ENCODE results near the gene PTPA. TPM values are rescaled to one million over a fixed set of nuclear protein-coding genes. Genes with fewer than 3 reads are reported as not detected.
A peak's percentile ranks its signal among the peaks of the same experiment; 100 is the strongest.

The PTPA gene
- total and polyA plus RNA-seq, 8 donors: 32.7 to 71.4 (median 43.3) TPM

DNA sequence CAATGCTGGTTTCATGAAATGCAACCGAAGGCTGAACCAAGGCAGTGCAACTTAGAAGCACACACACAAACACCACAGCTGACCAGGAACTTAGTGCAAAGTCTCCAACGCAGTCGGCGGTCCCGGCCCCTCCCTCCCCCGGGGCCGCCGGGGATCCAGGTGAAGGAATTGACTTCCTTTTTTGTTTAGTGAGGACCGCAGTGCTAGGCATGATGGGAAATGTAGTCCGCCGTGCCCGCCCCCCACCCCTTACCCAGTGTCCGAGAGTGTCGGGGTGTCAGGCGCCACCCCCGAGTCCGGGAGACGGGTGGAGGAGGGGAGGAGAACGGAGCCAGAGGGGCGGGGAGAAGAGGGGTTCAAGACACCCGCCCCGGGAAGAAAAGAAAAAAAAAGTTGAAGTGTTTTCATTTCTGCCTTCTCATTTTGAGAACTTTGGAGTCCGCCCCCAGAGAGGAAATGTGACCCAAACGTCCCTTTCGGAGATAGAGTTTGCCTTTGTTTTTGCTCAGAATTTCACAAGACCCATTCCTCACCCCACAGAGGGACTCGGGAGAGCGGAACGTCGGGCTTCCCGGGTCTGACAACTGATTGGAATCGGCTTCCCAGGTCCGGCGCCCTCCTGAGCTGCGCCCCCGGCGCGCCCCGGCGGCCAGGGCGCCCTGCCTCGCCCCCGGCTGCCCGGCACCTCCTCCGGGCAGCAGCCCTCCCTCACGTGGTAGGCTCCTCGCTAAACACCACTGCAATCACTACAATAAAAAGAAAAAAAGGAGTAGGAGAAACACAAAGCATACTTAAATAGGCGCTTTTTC, 64.8 kb downstream of the PTPA start:
- intact Hi-C loops (cut with DNase I): loop anchor here in 2 of 3 donors (10.0 kb wide), 4 partner anchors 149 to 439 kb away; no protein-coding TSS in a partner anchor
- DNase-seq (peak in 5 of 6 donors; percentile 85 to 87 (median 86)), FAIRE-seq (no peak), ATAC-seq (peak; percentile 44 to 57 (median 56))
- no peaks in the 10 kb centered on the region for H3K27me3 ChIP-seq
- 0% methylated on average over 47 of the region's 47 CpGs for WGBS, 2 donors
- peaks cover 0 to 11% (median 7%) of the 10 kb centered on the region in 3 donors for H3K4me1 ChIP-seq
- TF ChIP-seq CTCF (IDR thresholded peaks at IDR 0.05): no peak
- no peaks in the 10 kb centered on the region for H3K9me3 ChIP-seq
- peak overlapping the region; percentile 91 to 99 (median 94) for H3K27ac ChIP-seq
- H3K36me3 ChIP-seq: no peaks in the 10 kb centered on the region
- H3K4me3 ChIP-seq: peak overlapping the region; percentile 59 to 83 (median 63)

- WGBS, 2 donors: 0 to 1% methylated on average over 61 to 80 of the region's 80 CpGs
- no peaks in the 10 kb centered on the region for H3K9me3 ChIP-seq
- H3K27ac ChIP-seq: peak overlapping the region; percentile 91 to 99 (median 94)
- peak overlapping the region; percentile 59 to 83 (median 63) for H3K4me3 ChIP-seq
- H3K27me3 ChIP-seq: no peaks in the 10 kb centered on the region
- intact Hi-C loops (cut with DNase I): loop anchor here in 2 of 3 donors (10.0 kb wide), 4 partner anchors 148 to 438 kb away; no protein-coding TSS in a partner anchor
- no peak for TF ChIP-seq CTCF (IDR thresholded peaks at IDR 0.05)
- ATAC-seq (no peak), FAIRE-seq (no peak), DNase-seq (peak; percentile 35 to 84 (median 65))
- H3K36me3 ChIP-seq: no peaks in the 10 kb centered on the region
- peaks cover 0 to 11% (median 7%) of the 10 kb centered on the region in 3 donors for H3K4me1 ChIP-seq
Observed at GRCh38 chr9:129176701-129177442, 65.7 kb downstream of the PTPA start.

GRCh38 chr9:129177443-129177790, 66.2 kb downstream of the PTPA start:
- WGBS, 2 donors: 0% methylated on average over 19 to 56 of the region's 56 CpGs
- FAIRE-seq (no peak), ATAC-seq (peak in 1 of 4 donors; percentile 17), DNase-seq (no peak)
- Histone ChIP-seq H3K4me3 (peak overlapping the region; percentile 45 to 83 (median 60)), H3K27ac (peak overlapping the region; percentile 63 to 99 (median 86)), H3K9me3 (no peaks in the 10 kb centered on the region), H3K4me1 (peaks cover 0 to 11% (median 7%) of the 10 kb centered on the region in 3 donors), H3K27me3 (no peaks in the 10 kb centered on the region), H3K36me3 (no peaks in the 10 kb centered on the region)
- no peak for TF ChIP-seq CTCF (IDR thresholded peaks at IDR 0.05)
- intact Hi-C loops (cut with DNase I): loop anchor here in 2 of 3 donors (10.0 kb wide), 4 partner anchors 147 to 437 kb away; no protein-coding TSS in a partner anchor

- Histone ChIP-seq H3K36me3 (no peaks in the 10 kb centered on the region), H3K27me3 (no peaks in the 10 kb centered on the region), H3K27ac (peak within 1 kb of the TSS; percentile 63 to 99 (median 94)), H3K4me3 (peak within 1 kb of the TSS; percentile 59 to 83 (median 63)), H3K9me3 (no peaks in the 10 kb centered on the region), H3K4me1 (peaks cover 0 to 11% (median 7%) of the 10 kb centered on the region in 3 donors)
- DNase-seq (peak; percentile 92 to 99 (median 96)), FAIRE-seq (no peak), ATAC-seq (peak; percentile 69 to 85 (median 80))
- 1% methylated on average over 59 to 90 of the region's 90 CpGs for WGBS, 2 donors
- intact Hi-C loops (cut with DNase I): loop anchor here in 2 of 3 donors (10.0 kb wide), 4 partner anchors 147 to 437 kb away; no protein-coding TSS in a partner anchor
- no peak for TF ChIP-seq CTCF (IDR thresholded peaks at IDR 0.05)
Observed at GRCh38 chr9:129177791-129178567, 66.8 kb downstream of the PTPA start, which contains the start of gene IER5L. Gene IER5L, minus strand, starts transcription at chr9:129178261. Its CDS starts 209 bp downstream, at chr9:129178052.
